A549 (cell line): ENCODE data around the gene REEP6. TPM values are rescaled to one million over a fixed set of nuclear protein-coding genes. Genes with fewer than 3 reads are reported as not detected.

Experiments
- ATAC-seq, 2 experiments: fragments of 200-7000 bp in 1 of 2; fragments of >200 bp in 1 of 2; cut with Nextera tagmentation in 1 of 2; cut with Tn5 transposase in 1 of 2; 3 replicates each; pipeline versions ENCODE4 v1.8.0 to v1.9.1; 2018 to 2020; ENCODE audit warnings: mild to moderate bottlenecking in 1 of 2, moderate library complexity in 1 of 2
- CTCF ChIA-PET: fragments of 300-600 bp; sonication (Branson Sonifier 250); formaldehyde crosslinking; extraction: SDS; loops from one replicate; lab custom pipeline; 2021; ENCODE audit warnings: antibody characterized with exemption, inconsistent platforms; lab: Yijun Ruan, JAX
- POLR2A ChIA-PET: fragments of 350-600 bp; formaldehyde crosslinking; extraction: SDS; loops from one replicate; lab custom pipeline; 2021; ENCODE audit warnings: antibody characterized with exemption, inconsistent platforms; lab: Yijun Ruan, JAX
- DNase-seq, 2 experiments: peaks; one replicate each; pipeline versions ENCODE4 v3.0.0 to v3.0.0-alpha.2; 2011 to 2016; ENCODE audit warnings: low read depth in 1 of 2, low spot score in 1 of 2
- FAIRE-seq: peaks from 2 replicates; lab custom pipeline; 2011; peaks lifted over from hg19 to GRCh38; lab: Jason Lieb, UNC
- H3K27ac ChIP-seq, 2 experiments: fragments of >200 bp; sonication (Bioruptor Twin); formaldehyde crosslinking; 3 replicates each; pipeline ENCODE4 v1.5.1; 2016 to 2017
- H3K4me1 ChIP-seq: fragments of >200 bp; sonication (Bioruptor Twin); formaldehyde crosslinking; 3 replicates; pipeline ENCODE4 v1.6.1; 2016
- H3K4me2 ChIP-seq: fragments of >200 bp; sonication (Bioruptor Twin); formaldehyde crosslinking; 3 replicates; pipeline ENCODE4 v1.6.1; 2016
- H3K4me3 ChIP-seq: fragments of >200 bp; sonication (Bioruptor Twin); formaldehyde crosslinking; 3 replicates; pipeline ENCODE4 v1.5.1; 2016
- H3K9me3 ChIP-seq: fragments of >200 bp; sonication (Bioruptor Twin); formaldehyde crosslinking; 3 replicates; pipeline ENCODE4 v1.6.1; 2016
- CBX8 ChIP-seq: fragments of 200-600 bp; sonication (generic); IDR thresholded peaks from 2 replicates; pipeline ENCODE4 v1.6.1; 2016
- CTCF ChIP-seq: fragments of >200 bp; sonication (Bioruptor Twin); formaldehyde crosslinking; IDR thresholded peaks from 3 replicates; pipeline ENCODE4 v1.5.1; 2016
- FOSB ChIP-seq: fragments of 250-450 bp; sonication (Bioruptor Pico); IDR thresholded peaks from 2 replicates; pipeline ENCODE4 v1.5.0; 2020; ENCODE audit warnings: mild to moderate bottlenecking, moderate library complexity
- FOSL2 ChIP-seq, 2 experiments: fragments of 450-650 bp in 1 of 2; fragments of >200 bp in 1 of 2; sonication (Bioruptor Twin) in 1 of 2; formaldehyde crosslinking; IDR thresholded peaks; 2 replicates each; pipeline versions ENCODE4 v1.5.0 to v1.6.1; 2016 to 2020; ENCODE audit warnings: mild to moderate bottlenecking in 1 of 2, moderate library complexity in 1 of 2
- FOXS1 ChIP-seq: fragments of 250-450 bp; sonication (Bioruptor Pico); IDR thresholded peaks from 2 replicates; pipeline ENCODE4 v1.5.0; 2020; ENCODE audit warnings: mild to moderate bottlenecking, moderate library complexity
- GATA3 ChIP-seq: IDR thresholded peaks from 2 replicates; pipeline ENCODE4 v1.6.1; 2012; ENCODE audit warnings: borderline replicate concordance
- HDAC2 ChIP-seq: fragments of 200-600 bp; sonication (generic); IDR thresholded peaks from 2 replicates; pipeline ENCODE4 v1.6.1; 2016
- HMGXB4 ChIP-seq: fragments of 250-450 bp; sonication (Bioruptor Pico); IDR thresholded peaks from 2 replicates; pipeline ENCODE4 v1.5.0; 2021; ENCODE audit warnings: mild to moderate bottlenecking, moderate library complexity, borderline replicate concordance
- KDM1A ChIP-seq: fragments of 200-600 bp; sonication (generic); IDR thresholded peaks from 2 replicates; pipeline ENCODE4 v1.6.1; 2016; ENCODE audit warnings: low read depth, mild to moderate bottlenecking
- KDM5A ChIP-seq: fragments of 200-600 bp; sonication (generic); IDR thresholded peaks from 2 replicates; pipeline ENCODE4 v1.6.1; 2016; ENCODE audit warnings: antibody characterized with exemption, mild to moderate bottlenecking
- MAX ChIP-seq: IDR thresholded peaks from 2 replicates; pipeline ENCODE4 v1.6.1; 2012
- NPAS2 ChIP-seq: fragments of 250-450 bp; sonication (Bioruptor Pico); IDR thresholded peaks from 2 replicates; pipeline ENCODE4 v1.8.0; 2022; ENCODE audit warnings: mild to moderate bottlenecking, moderate library complexity, borderline replicate concordance
- PBX3 ChIP-seq: IDR thresholded peaks from 2 replicates; pipeline ENCODE4 v1.6.1; 2012
- PHF8 ChIP-seq: fragments of 200-600 bp; sonication (generic); IDR thresholded peaks from 2 replicates; pipeline ENCODE4 v1.6.1; 2016; ENCODE audit warnings: low read depth, mild to moderate bottlenecking, antibody characterized with exemption, moderate library complexity, borderline replicate concordance
- RAD21 ChIP-seq, 2 experiments: fragments of >200 bp in 1 of 2; sonication (Bioruptor Twin) in 1 of 2; formaldehyde crosslinking in 1 of 2; IDR thresholded peaks in 1 of 2; conservative IDR thresholded peaks in 1 of 2; 2 replicates in 1 of 2; 3 replicates in 1 of 2; pipeline ENCODE4 v1.6.1; 2012 to 2018; ENCODE audit warnings: inconsistent platforms in 1 of 2
- RNF2 ChIP-seq: fragments of 200-600 bp; sonication (generic); IDR thresholded peaks from 2 replicates; pipeline ENCODE4 v1.6.1; 2016; ENCODE audit warnings: low read depth, mild to moderate bottlenecking, antibody characterized with exemption, moderate library complexity, borderline replicate concordance
- TP53 ChIP-seq: fragments of 250-450 bp; sonication (Bioruptor Pico); IDR thresholded peaks from 2 replicates; pipeline ENCODE4 v1.5.0; 2021; ENCODE audit warnings: mild to moderate bottlenecking, moderate library complexity
- USF2 ChIP-seq: fragments of 450-650 bp; IDR thresholded peaks from 2 replicates; pipeline ENCODE4 v1.6.1; 2014; ENCODE audit warnings: antibody characterized with exemption
- ZSCAN20 ChIP-seq: fragments of 250-450 bp; sonication (Bioruptor Pico); IDR thresholded peaks from 2 replicates; pipeline ENCODE4 v1.8.0; 2022; ENCODE audit warnings: mild to moderate bottlenecking, moderate library complexity
- WGBS: methylation state at CpG from one replicate; pipeline ENCODE4 v1.1.6; 2017; ENCODE audit errors: missing lambda C conversion rate; 5-methylcytosine and 5-hydroxymethylcytosine counted together
- polyA plus RNA-seq, 4 experiments: library from polyadenylated mRNA; depleted of rRNA in 3 of 4; stranded (reverse); fragments of >200 nt; fragmentation: RNase III in 1 of 4; extraction: RNeasy Plus Mini Kit Qiagen cat#74134 plus additional on column Dnase treatment in 1 of 4; gene quantifications; 2 replicates in 3 of 4; 3 replicates in 1 of 4; pipeline ENCODE4 v1.2.3, GENCODE V29; 2011 to 2017

Gene REEP6
- polyA plus RNA-seq, 2 of the 4 experiments (the other 2 are of a cell fraction): 1.8 to 4.8 TPM

GRCh38 chr19:1466461-1467214 is 24.3 kb upstream of the REEP6 start:
- TF ChIP-seq GATA3: no peak
- TF ChIP-seq TP53: no peak
- no peak for TF ChIP-seq RNF2
- TF ChIP-seq PBX3: no peak
- no peak for TF ChIP-seq FOSL2 (IDR thresholded peaks at IDR 0.05)
- TF ChIP-seq FOSL2 (CRISPR knock-in tag; IDR thresholded peaks at IDR 0.05): no peak
- TF ChIP-seq, all 56 proteins: peak for 0
- 87% methylated on average over 3 of the region's 70 CpGs for WGBS
- ChIA-PET POLR2A (interaction anchor here (1.1 kb wide), 1 partner anchor 14 kb away, joined by 3 read pairs; no protein-coding TSS in a partner anchor), CTCF (interaction anchor here (0.9 to 2.1 kb wide), 6 partner anchors 9 to 48 kb away, joined by 3 to 7 read pairs (median 3); no protein-coding TSS in a partner anchor)
- FAIRE-seq (no peak), ATAC-seq (no peak), DNase-seq (no peak)
- peaks cover 7% of the 10 kb centered on the region for H3K4me1 ChIP-seq
- H3K4me3 ChIP-seq: no peak overlapping the region
- H3K4me2 ChIP-seq: no peak overlapping the region
- no peak overlapping the region for H3K27ac ChIP-seq
- no peaks in the 10 kb centered on the region for H3K9me3 ChIP-seq

- CTCF ChIA-PET: interaction anchor here (1.0 to 2.1 kb wide), 2 partner anchors 10 to 15 kb away, joined by 3 to 6 read pairs; no protein-coding TSS in a partner anchor
- H3K4me3 ChIP-seq: no peak overlapping the region
- H3K4me2 ChIP-seq: no peak overlapping the region
- H3K9me3 ChIP-seq: no peaks in the 10 kb centered on the region
- TF ChIP-seq USF2: no peak
- no peak for TF ChIP-seq FOSB (CRISPR knock-in tag)
- TF ChIP-seq ZSCAN20 (CRISPR knock-in tag): no peak
- no peak for TF ChIP-seq KDM1A
- no peak for TF ChIP-seq KDM5A
- TF ChIP-seq, all 56 proteins: peak for 0
- DNase-seq: no peak
- Histone ChIP-seq H3K4me1 (peaks cover 7% of the 10 kb centered on the region), H3K27ac (no peak overlapping the region)
- no CpG with 5 or more reads among the region's 36 CpGs for WGBS
- POLR2A ChIA-PET: no interaction called here
- no peak for ATAC-seq
- no peak for FAIRE-seq
Observed at GRCh38 chr19:1467215-1467489, 23.8 kb upstream of the REEP6 start.

- H3K4me3 ChIP-seq: no peak overlapping the region
- H3K9me3 ChIP-seq: no peaks in the 10 kb centered on the region
- H3K4me1 ChIP-seq: peaks cover 7% of the 10 kb centered on the region
- POLR2A ChIA-PET: interaction anchor here (2.0 kb wide), 1 partner anchor 23 kb away, joined by 5 read pairs; no protein-coding TSS in a partner anchor
- no peak for TF ChIP-seq FOXS1 (CRISPR knock-in tag)
- no peak for TF ChIP-seq HMGXB4
- TF ChIP-seq MAX: no peak
- no peak for TF ChIP-seq RAD21 (conservative IDR thresholded peaks at IDR 0.05 in 1 of 2, IDR thresholded peaks at IDR 0.05 in 1 of 2)
- TF ChIP-seq HDAC2: no peak
- TF ChIP-seq PHF8: no peak
- no peak for TF ChIP-seq FOSL2 (IDR thresholded peaks at IDR 0.05)
- no peak for TF ChIP-seq FOSL2 (CRISPR knock-in tag; IDR thresholded peaks at IDR 0.05)
- TF ChIP-seq CBX8: no peak
- no peak for TF ChIP-seq RNF2
- TF ChIP-seq NPAS2 (CRISPR knock-in tag): no peak
- no peak for TF ChIP-seq CTCF
- TF ChIP-seq, all 56 proteins: peak for 0
- Histone ChIP-seq H3K4me2 (no peak overlapping the region), H3K27ac (no peak overlapping the region)
- ATAC-seq: no peak
- CTCF ChIA-PET: interaction anchor here (1.0 to 1.8 kb wide), 3 partner anchors 11 to 21 kb away, joined by 3 to 11 read pairs (median 4); no protein-coding TSS in a partner anchor
- FAIRE-seq: no peak
- no peak for DNase-seq
- 96% methylated on average over 30 of the region's 92 CpGs for WGBS
Observed at GRCh38 chr19:1467490-1468273, 23.3 kb upstream of the REEP6 start.
